Suprapubic skin (tissue), 4 donors: ENCODE measurements around the gene PVRIG. TPM values are rescaled to one million over a fixed set of nuclear protein-coding genes. Genes with fewer than 3 reads are reported as not detected.
"Not testable (repeated sequence)": the region's sequence is repeated elsewhere in the genome, so short reads cannot be mapped to it uniquely, and the experiment has no call there.

Experiments
- DNase-seq, 2 donors: peaks; one replicate each; pipeline ENCODE4 v3.0.0-alpha.2; 2019; ENCODE audit warnings: low spot score in 2 of 2
- H3K27ac ChIP-seq: fragments of 200-600 bp; sonication (generic); one replicate; pipeline ENCODE4 v1.5.1; 2019
- H3K27me3 ChIP-seq: fragments of 200-600 bp; sonication (generic); one replicate; pipeline ENCODE4 v1.5.1; 2019
- H3K36me3 ChIP-seq: fragments of 200-600 bp; sonication (generic); one replicate; pipeline ENCODE4 v1.5.1; 2019
- H3K4me1 ChIP-seq: fragments of 200-600 bp; sonication (generic); one replicate; pipeline ENCODE4 v1.5.1; 2019
- H3K4me3 ChIP-seq: fragments of 200-600 bp; sonication (generic); one replicate; pipeline ENCODE4 v1.5.1; 2019; ENCODE audit warnings: mild to moderate bottlenecking
- H3K9me3 ChIP-seq: fragments of 200-600 bp; sonication (generic); one replicate; pipeline ENCODE4 v1.5.1; 2019
- EP300 ChIP-seq: sonication (generic); formaldehyde crosslinking; IDR thresholded peaks from one replicate; pipeline ENCODE4 v1.6.1; 2017; ENCODE audit warnings: antibody characterized with exemption
- POLR2A ChIP-seq, 2 donors: fragments of 450-650 bp; IDR thresholded peaks; one replicate each; pipeline ENCODE4 v1.6.1; 2017; ENCODE audit warnings: antibody characterized with exemption in 2 of 2, mild to moderate bottlenecking in 2 of 2, moderate library complexity in 2 of 2
- POLR2AphosphoS5 ChIP-seq, 3 donors: sonication (generic); formaldehyde crosslinking; IDR thresholded peaks; one replicate each; pipeline ENCODE4 v1.6.1; 2017; ENCODE audit warnings: antibody characterized with exemption in 3 of 3
- WGBS: methylation state at CpG from one replicate; pipeline ENCODE4 v1.1.5; 2018; 5-methylcytosine and 5-hydroxymethylcytosine counted together
- total RNA-seq, 4 donors: library from RNA; depleted of rRNA; stranded (reverse); fragments of >200 nt; gene quantifications; one replicate each; pipeline ENCODE4 v1.1.0, GENCODE V29; 2016
- TF ChIP-seq, protein P1 (sequence below), 2 donors: fragments of 200-600 bp in 1 of 2; fragments of 450-650 bp in 1 of 2; sonication (generic) in 1 of 2; IDR thresholded peaks; one replicate each; pipeline ENCODE4 v1.5.1; 2016 to 2019; ENCODE audit warnings: antibody characterized with exemption in 2 of 2, mild to moderate bottlenecking in 1 of 2, moderate library complexity in 1 of 2

PVRIG gene
- total RNA-seq, 4 donors from 2014 or later: not detected

DNA sequence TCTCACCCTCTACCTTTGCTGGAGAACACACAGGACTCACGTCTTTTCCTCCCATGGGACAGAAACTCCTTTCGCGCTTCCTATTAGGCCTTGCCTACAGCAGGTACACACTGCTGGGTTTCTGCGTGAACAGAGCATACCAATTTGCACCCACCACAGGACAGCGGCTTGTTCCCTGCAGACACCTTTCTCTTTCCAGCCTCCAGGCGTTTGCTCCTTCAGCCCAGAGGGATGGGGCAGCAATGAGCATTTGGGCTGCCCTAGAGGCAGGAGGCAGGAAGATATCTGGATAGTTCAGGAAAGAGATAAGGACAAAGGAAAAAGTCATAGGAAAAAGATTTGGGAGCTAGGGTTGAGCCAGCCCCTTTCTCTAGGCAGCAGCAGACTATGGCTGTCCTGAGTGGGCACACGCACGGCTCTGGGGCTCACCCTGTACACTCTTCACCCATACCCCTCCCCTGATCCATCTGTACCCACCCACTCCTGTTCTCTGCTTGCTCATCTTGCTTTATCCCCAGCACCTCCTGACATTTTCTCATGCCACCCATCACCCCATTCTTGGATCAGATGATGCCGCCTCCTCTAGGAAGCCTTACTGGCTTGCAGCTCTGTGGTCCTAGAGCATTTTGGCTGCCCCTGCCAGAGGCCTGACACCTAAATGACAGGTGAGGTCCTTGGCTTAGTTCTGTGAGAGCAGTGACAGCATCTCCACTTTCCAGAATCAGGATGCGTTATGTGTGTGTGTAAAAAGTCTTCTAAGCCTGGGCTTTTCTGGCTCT, 47.0 kb downstream of the PVRIG start:
- H3K9me3 ChIP-seq: no peaks in the 10 kb centered on the region
- WGBS: 86% methylated on average over 10 of the region's 10 CpGs
- H3K4me3 ChIP-seq: no peak overlapping the region
- no peak for DNase-seq
- H3K27ac ChIP-seq: no peak overlapping the region
- H3K27me3 ChIP-seq: no peaks in the 10 kb centered on the region
- TF ChIP-seq POLR2AphosphoS5 (IDR thresholded peaks at IDR 0.05) (no peak), POLR2A (IDR thresholded peaks at IDR 0.05) (no peak), EP300 (no peak)
- TF ChIP-seq, protein P1, sequence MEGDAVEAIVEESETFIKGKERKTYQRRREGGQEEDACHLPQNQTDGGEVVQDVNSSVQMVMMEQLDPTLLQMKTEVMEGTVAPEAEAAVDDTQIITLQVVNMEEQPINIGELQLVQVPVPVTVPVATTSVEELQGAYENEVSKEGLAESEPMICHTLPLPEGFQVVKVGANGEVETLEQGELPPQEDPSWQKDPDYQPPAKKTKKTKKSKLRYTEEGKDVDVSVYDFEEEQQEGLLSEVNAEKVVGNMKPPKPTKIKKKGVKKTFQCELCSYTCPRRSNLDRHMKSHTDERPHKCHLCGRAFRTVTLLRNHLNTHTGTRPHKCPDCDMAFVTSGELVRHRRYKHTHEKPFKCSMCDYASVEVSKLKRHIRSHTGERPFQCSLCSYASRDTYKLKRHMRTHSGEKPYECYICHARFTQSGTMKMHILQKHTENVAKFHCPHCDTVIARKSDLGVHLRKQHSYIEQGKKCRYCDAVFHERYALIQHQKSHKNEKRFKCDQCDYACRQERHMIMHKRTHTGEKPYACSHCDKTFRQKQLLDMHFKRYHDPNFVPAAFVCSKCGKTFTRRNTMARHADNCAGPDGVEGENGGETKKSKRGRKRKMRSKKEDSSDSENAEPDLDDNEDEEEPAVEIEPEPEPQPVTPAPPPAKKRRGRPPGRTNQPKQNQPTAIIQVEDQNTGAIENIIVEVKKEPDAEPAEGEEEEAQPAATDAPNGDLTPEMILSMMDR (IDR thresholded peaks at IDR 0.05): no peak
- H3K4me1 ChIP-seq: peaks cover 15% of the 10 kb centered on the region
- H3K36me3 ChIP-seq: no peaks in the 10 kb centered on the region

DNA sequence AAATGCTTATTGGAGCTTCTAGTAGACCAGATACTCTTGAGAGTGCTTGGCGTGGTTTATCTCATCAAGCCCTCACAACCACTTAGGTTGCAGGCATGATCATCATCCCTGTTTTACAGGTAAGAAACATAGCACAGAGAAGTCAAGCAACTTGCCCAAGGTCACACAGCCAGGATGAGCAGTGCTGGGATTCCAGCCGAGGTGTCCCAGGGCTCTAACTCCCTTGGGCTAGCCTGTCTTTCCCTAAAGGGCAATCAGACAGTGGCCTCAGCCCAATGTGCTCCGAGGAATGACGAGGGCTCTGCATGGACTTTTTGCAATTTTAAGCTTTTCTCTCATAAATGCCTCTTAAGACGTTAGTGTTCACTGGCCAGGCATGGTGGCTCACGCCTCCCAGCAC, 47.9 kb downstream of the PVRIG start:
- Histone ChIP-seq H3K9me3 (no peaks in the 10 kb centered on the region), H3K4me1 (peaks cover 20% of the 10 kb centered on the region), H3K27ac (no peak overlapping the region), H3K36me3 (no peaks in the 10 kb centered on the region), H3K4me3 (no peak overlapping the region), H3K27me3 (no peaks in the 10 kb centered on the region)
- 92% methylated on average over 6 of the region's 6 CpGs for WGBS
- DNase-seq: no peak
- TF ChIP-seq POLR2AphosphoS5 (IDR thresholded peaks at IDR 0.05) (no peak), EP300 (no peak), POLR2A (IDR thresholded peaks at IDR 0.05) (no peak)
- TF ChIP-seq, protein P1 (IDR thresholded peaks at IDR 0.05): no peak

DNA sequence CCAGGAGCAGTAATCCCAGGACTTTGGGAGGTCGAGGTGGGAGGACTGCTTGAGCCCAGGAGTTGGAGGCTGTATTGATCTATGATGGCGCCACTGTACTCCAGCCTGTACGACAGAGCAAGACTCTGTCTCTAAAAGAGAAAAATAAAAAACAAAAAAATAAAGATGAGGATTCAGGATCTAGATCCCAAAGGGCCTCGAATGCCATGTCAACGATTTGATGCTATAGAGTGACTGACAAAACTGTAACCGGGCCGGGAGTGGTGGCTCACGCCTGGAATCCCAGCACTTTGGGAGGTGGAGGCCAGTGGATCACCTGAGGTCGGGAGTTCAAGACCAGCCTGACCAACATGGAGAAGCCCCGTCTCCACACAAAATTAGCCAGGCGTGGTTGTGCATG, 49.1 kb downstream of the PVRIG start:
- not testable (repeated sequence) for H3K4me3 ChIP-seq, DNase-seq, H3K27me3 ChIP-seq, H3K27ac ChIP-seq, H3K36me3 ChIP-seq, H3K9me3 ChIP-seq
- WGBS: 86% methylated on average over 10 of the region's 11 CpGs
- H3K4me1 ChIP-seq: peaks cover 22% of the 10 kb centered on the region

DNA sequence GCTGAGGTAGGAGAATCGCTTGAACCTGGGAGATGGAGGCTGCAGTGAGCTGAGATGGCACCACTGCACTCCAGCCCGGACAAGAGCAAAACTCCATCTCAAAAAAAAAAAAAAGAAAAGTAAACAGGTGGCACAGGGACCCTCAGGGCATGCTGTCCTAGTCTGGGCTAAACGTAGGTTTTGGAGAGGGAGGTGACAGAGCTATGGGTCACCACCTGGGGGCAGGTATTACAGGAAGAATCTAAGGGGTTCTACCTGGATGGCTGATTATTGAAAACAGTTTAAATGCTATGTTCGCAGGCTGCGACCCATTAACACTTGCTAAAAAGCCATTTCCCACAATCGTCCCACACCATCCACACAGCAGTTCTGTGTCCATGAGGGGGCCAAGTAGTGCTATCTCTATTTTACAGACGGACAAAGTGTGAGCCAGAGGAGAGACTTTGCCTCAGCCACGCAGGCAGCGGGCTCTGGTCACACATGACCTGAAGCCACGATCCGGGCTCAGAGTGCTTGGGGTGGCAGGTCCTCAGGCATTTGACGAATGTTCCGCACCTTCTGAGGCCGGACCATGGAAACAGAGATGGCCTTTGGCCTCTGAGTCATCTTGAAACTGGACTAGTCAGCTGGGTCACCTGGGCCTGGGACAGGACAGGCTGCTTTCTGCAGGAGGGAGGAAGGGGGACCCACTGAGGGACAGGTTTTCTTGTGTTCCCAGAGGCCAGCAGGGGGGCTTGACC, 49.7 kb downstream of the PVRIG start:
- 79% methylated on average over 14 of the region's 14 CpGs for WGBS
- not testable (repeated sequence) for H3K36me3 ChIP-seq, H3K27me3 ChIP-seq, H3K27ac ChIP-seq, H3K9me3 ChIP-seq, H3K4me3 ChIP-seq, DNase-seq
- peaks cover 21% of the 10 kb centered on the region for H3K4me1 ChIP-seq

DNA sequence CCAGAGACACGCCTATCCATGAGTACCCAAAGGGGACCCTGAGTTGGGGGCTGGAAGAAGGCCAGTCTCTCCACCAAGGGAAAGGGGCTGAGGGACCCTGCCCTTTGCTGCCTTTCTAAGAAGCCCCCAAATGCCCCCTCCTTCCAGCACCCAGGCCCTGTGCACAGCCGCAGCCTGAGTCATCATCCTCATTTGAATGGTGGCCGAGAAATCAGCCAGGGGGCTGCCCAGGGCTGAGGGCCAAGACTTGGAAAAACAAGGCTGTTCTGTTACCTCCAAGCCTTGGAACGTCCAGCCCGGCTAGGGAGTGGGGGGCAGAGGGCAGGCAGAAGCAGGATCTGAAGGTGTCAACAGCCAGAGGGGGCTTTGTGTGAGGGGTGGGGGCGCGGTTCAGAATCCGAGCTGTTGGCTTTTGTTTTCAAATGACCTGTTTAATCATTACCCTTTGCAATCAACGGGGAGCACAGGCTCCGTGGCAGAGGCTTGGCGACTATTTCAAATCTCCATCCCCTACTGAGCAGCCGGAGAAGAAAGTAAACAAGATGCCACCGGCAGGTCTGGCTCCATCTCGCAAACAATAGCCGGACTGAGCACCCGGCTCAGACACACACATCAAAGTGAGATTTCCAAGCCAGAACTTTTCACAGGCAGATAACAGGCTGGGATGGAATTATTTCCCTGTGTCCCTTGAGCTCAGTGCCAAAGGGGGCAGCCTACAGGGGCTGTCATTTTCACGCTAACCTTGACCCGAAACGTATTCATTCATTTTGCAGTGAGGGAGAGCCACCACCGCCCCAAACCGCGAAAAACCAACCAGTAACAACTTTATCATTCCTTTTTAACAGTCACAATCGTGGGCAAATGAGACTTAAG, 50.5 kb downstream of the PVRIG start:
- 25% methylated on average over 11 of the region's 23 CpGs for WGBS
- Histone ChIP-seq H3K4me3 (peak overlapping the region; percentile 78), H3K4me1 (peaks cover 20% of the 10 kb centered on the region)
- H3K27ac ChIP-seq, H3K27me3 ChIP-seq, H3K36me3 ChIP-seq, H3K9me3 ChIP-seq, DNase-seq: not testable (repeated sequence)

Other genes starting within 250 kb of the PVRIG start
- gene AZGP1, start 243.9 kb upstream of the PVRIG start, total RNA-seq: 1,000 to 10,000 TPM in 1 of 4 donors, 100 to 1,000 TPM in 3; 529 to 1,010 (median 610) TPM
- 100 to 1,000 TPM in 1 of 4 donors, 10 to 100 TPM in 3; 50.5 to 106 (median 66.4) TPM for gene ZKSCAN1, start 204.4 kb upstream of the PVRIG start, total RNA-seq
- 10 to 100 TPM in 3 of 4 donors, 1 to 10 TPM in 1; 8.9 to 18.5 (median 10.2) TPM for gene ZSCAN21, start 170.2 kb upstream of the PVRIG start, total RNA-seq
- 10 to 100 TPM; 13.2 to 30.3 (median 24.4) TPM for gene ZNF3, start 138.2 kb upstream of the PVRIG start, total RNA-seq
- 10 to 100 TPM; 35.8 to 60.7 (median 47.7) TPM for gene COPS6, start 131.0 kb upstream of the PVRIG start, total RNA-seq
- 10 to 100 TPM; 43.8 to 97.0 (median 51.8) TPM for gene MCM7, start 118.6 kb upstream of the PVRIG start, total RNA-seq
- 10 to 100 TPM; 16.7 to 33.2 (median 31.8) TPM for gene AP4M1, start 118.3 kb upstream of the PVRIG start, total RNA-seq
- 10 to 100 TPM; 31.7 to 59.3 (median 48.9) TPM for gene TAF6, start 100.6 kb upstream of the PVRIG start, total RNA-seq
- gene CNPY4, start 100.3 kb upstream of the PVRIG start, total RNA-seq: 1 to 10 TPM; 4.5 to 7.1 (median 5.4) TPM
- 1 to 10 TPM; 2.6 to 6.2 (median 3.6) TPM for gene MBLAC1, start 93.0 kb upstream of the PVRIG start, total RNA-seq
- gene LAMTOR4, start 71.0 kb upstream of the PVRIG start, total RNA-seq: 100 to 1,000 TPM; 346 to 682 (median 537) TPM
- gene TRAPPC14, start 61.2 kb upstream of the PVRIG start, total RNA-seq: 10 to 100 TPM; 19.7 to 69.0 (median 35.8) TPM
- gene GAL3ST4, start 51.3 kb upstream of the PVRIG start, total RNA-seq: 10 to 100 TPM; 30.0 to 36.9 (median 33.0) TPM
- gene GPC2, start 42.6 kb upstream of the PVRIG start, total RNA-seq: 10 to 100 TPM in 2 of 4 donors, 1 to 10 TPM in 2; 7.3 to 45.4 (median 14.8) TPM
- 1 to 10 TPM in 2 of 4 donors, under 1 TPM in 1, not detected in 1; 0.68 to 2.0 (median 1.9) TPM for gene STAG3, start 42.0 kb upstream of the PVRIG start, total RNA-seq
- not detected for gene SPDYE3, start 87.8 kb downstream of the PVRIG start, total RNA-seq
- gene PILRB, start 138.2 kb downstream of the PVRIG start, total RNA-seq: 100 to 1,000 TPM in 1 of 4 donors, 10 to 100 TPM in 3; 40.8 to 125 (median 63.1) TPM
- 1 to 10 TPM; 1.3 to 8.5 (median 4.2) TPM for gene PILRA, start 153.5 kb downstream of the PVRIG start, total RNA-seq
- gene ZCWPW1, start 208.8 kb downstream of the PVRIG start, total RNA-seq: 1 to 10 TPM; 2.2 to 9.4 (median 4.8) TPM
- 10 to 100 TPM; 38.5 to 50.4 (median 39.6) TPM for gene MEPCE, start 209.9 kb downstream of the PVRIG start, total RNA-seq
- 10 to 100 TPM; 18.2 to 35.6 (median 27.0) TPM for gene PPP1R35, start 216.5 kb downstream of the PVRIG start, total RNA-seq
- under 1 TPM in 1 of 4 donors, not detected in 3; 0.53 TPM for gene SPACDR, start 244.3 kb downstream of the PVRIG start, total RNA-seq